SK-N-SH treated with all-trans-retinoic acid at 6 μM for 48 hours (cell line): ENCODE measurements around the gene NTN1.

Experiments used
- ATAC-seq: fragments of 200-7000 bp; cut with Tn5 transposase; 3 replicates; pipeline ENCODE4 v1.9.1; 2020; ENCODE audit warnings: mild to moderate bottlenecking, moderate library complexity
- ARNTL ChIP-seq: fragments of 450-650 bp; formaldehyde crosslinking; IDR thresholded peaks from 2 replicates; pipeline ENCODE4 v1.5.0; 2020; ENCODE audit warnings: low read depth, mild to moderate bottlenecking, moderate library complexity, borderline replicate concordance
- BACH2 ChIP-seq: fragments of 250-450 bp; sonication (Bioruptor Pico); IDR thresholded peaks from 2 replicates; pipeline ENCODE4 v1.9.0; 2021; ENCODE audit warnings: mild to moderate bottlenecking, borderline replicate concordance
- CREB5 ChIP-seq: fragments of 250-450 bp; sonication (Bioruptor Pico); IDR thresholded peaks from 2 replicates; pipeline ENCODE4 v1.5.1; 2020; ENCODE audit warnings: low read depth, mild to moderate bottlenecking, moderate library complexity
- CSDC2 ChIP-seq: fragments of 250-450 bp; sonication (Bioruptor Pico); IDR thresholded peaks from 2 replicates; pipeline ENCODE4 v1.5.0; 2020; ENCODE audit warnings: mild to moderate bottlenecking, moderate library complexity
- CSRNP3 ChIP-seq: fragments of 250-450 bp; sonication (Bioruptor Pico); IDR thresholded peaks from 2 replicates; pipeline ENCODE4 v1.5.1; 2021; ENCODE audit warnings: mild to moderate bottlenecking, moderate library complexity
- ESRRG ChIP-seq: fragments of 250-450 bp; sonication (Bioruptor Pico); IDR thresholded peaks from 2 replicates; pipeline ENCODE4 v1.6.1; 2021; ENCODE audit warnings: mild to moderate bottlenecking
- GLIS3 ChIP-seq: fragments of 250-450 bp; sonication (Bioruptor Pico); IDR thresholded peaks from 2 replicates; pipeline ENCODE4 v1.5.0; 2020; ENCODE audit warnings: mild to moderate bottlenecking, moderate library complexity
- ISL1 ChIP-seq: fragments of 250-450 bp; sonication (Bioruptor Pico); IDR thresholded peaks from 2 replicates; pipeline ENCODE4 v2.1.2; 2022; ENCODE audit warnings: mild to moderate bottlenecking, moderate library complexity
- OSR1 ChIP-seq: fragments of 250-450 bp; sonication (Bioruptor Pico); IDR thresholded peaks from 2 replicates; pipeline ENCODE4 v1.8.0; 2022; ENCODE audit warnings: moderate library complexity, mild to moderate bottlenecking, inconsistent platforms
- PATZ1 ChIP-seq: fragments of 250-450 bp; sonication (Bioruptor Pico); IDR thresholded peaks from 2 replicates; pipeline ENCODE4 v1.8.0; 2020; ENCODE audit warnings: mild to moderate bottlenecking, moderate library complexity, borderline replicate concordance
- POU6F1 ChIP-seq: fragments of 250-450 bp; sonication (Bioruptor Pico); IDR thresholded peaks from 2 replicates; pipeline ENCODE4 v1.8.0; 2021; ENCODE audit warnings: low read depth, mild to moderate bottlenecking, moderate library complexity, borderline replicate concordance
- PPARA ChIP-seq: fragments of 250-450 bp; sonication (Bioruptor Pico); IDR thresholded peaks from 2 replicates; pipeline ENCODE4 v1.5.0; 2020; ENCODE audit warnings: mild to moderate bottlenecking, borderline replicate concordance
- RARB ChIP-seq: fragments of 250-450 bp; sonication (Bioruptor Pico); IDR thresholded peaks from 2 replicates; pipeline ENCODE4 v1.8.0; 2021; ENCODE audit warnings: mild to moderate bottlenecking, moderate library complexity
- SNAI2 ChIP-seq: fragments of 250-450 bp; sonication (Bioruptor Pico); IDR thresholded peaks from 2 replicates; pipeline ENCODE4 v1.5.0; 2020; ENCODE audit warnings: mild to moderate bottlenecking, moderate library complexity
- TCF4 ChIP-seq: fragments of 250-450 bp; sonication (Bioruptor Pico); IDR thresholded peaks from 2 replicates; pipeline ENCODE4 v1.8.0; 2021; ENCODE audit warnings: mild to moderate bottlenecking, moderate library complexity, borderline replicate concordance
- TOX ChIP-seq: fragments of 250-450 bp; sonication (Bioruptor Pico); IDR thresholded peaks from 2 replicates; pipeline ENCODE4 v1.8.0; 2021; ENCODE audit warnings: mild to moderate bottlenecking, moderate library complexity, borderline replicate concordance
- TSHZ2 ChIP-seq: fragments of 250-450 bp; sonication (Bioruptor Pico); IDR thresholded peaks from 2 replicates; pipeline ENCODE4 v1.5.0; 2020; ENCODE audit warnings: mild to moderate bottlenecking, moderate library complexity
- ZFP3 ChIP-seq: fragments of 250-450 bp; sonication (Bioruptor Pico); IDR thresholded peaks from 2 replicates; pipeline ENCODE4 v1.5.0; 2020; ENCODE audit warnings: mild to moderate bottlenecking, moderate library complexity
- ZFP30 ChIP-seq: fragments of 450-650 bp; formaldehyde crosslinking; IDR thresholded peaks from 2 replicates; pipeline ENCODE4 v1.5.0; 2022; ENCODE audit warnings: mild to moderate bottlenecking, moderate library complexity
- ZNF565 ChIP-seq: fragments of 450-650 bp; formaldehyde crosslinking; conservative IDR thresholded peaks from 2 replicates; pipeline ENCODE4 v1.5.0; 2020; ENCODE audit warnings: low read depth, mild to moderate bottlenecking, moderate library complexity
- ZNF70 ChIP-seq: fragments of 450-650 bp; formaldehyde crosslinking; IDR thresholded peaks from 2 replicates; pipeline ENCODE4 v1.5.0; 2020; ENCODE audit warnings: mild to moderate bottlenecking, moderate library complexity
- ZNF8 ChIP-seq: fragments of 450-650 bp; formaldehyde crosslinking; IDR thresholded peaks from 2 replicates; pipeline ENCODE4 v1.5.0; 2020; ENCODE audit warnings: mild to moderate bottlenecking, moderate library complexity

The NTN1 gene

GRCh38 chr17:9185142-9185541, 163.8 kb downstream of the NTN1 start (continued):
- no peak for TF ChIP-seq ARNTL

- no peak for ATAC-seq
- TF ChIP-seq ARNTL = no peak
- no peak for TF ChIP-seq ZFP3 (CRISPR knock-in tag)
- TF ChIP-seq SNAI2 (CRISPR knock-in tag) = no peak
- TF ChIP-seq PPARA (CRISPR knock-in tag) = no peak
- TF ChIP-seq POU6F1 (CRISPR knock-in tag) = no peak
- TF ChIP-seq PATZ1 (CRISPR knock-in tag) = no peak
- TF ChIP-seq ZFP30 (CRISPR knock-in tag) = no peak
Observed at GRCh38 chr17:9185688-9186284, 164.5 kb downstream of the NTN1 start.

- no peak for TF ChIP-seq ZNF565
- no peak for TF ChIP-seq GLIS3 (CRISPR knock-in tag)
- TF ChIP-seq CSDC2 (CRISPR knock-in tag) = no peak
- no peak for TF ChIP-seq BACH2 (CRISPR knock-in tag)
- TF ChIP-seq TCF4 = no peak
- TF ChIP-seq OSR1 (CRISPR knock-in tag) = no peak
- TF ChIP-seq ZFP3 (CRISPR knock-in tag) = no peak
- ATAC-seq = no peak
Observed at GRCh38 chr17:9187828-9188227, 166.5 kb downstream of the NTN1 start.

GRCh38 chr17:9188367-9188766, 167.1 kb downstream of the NTN1 start:
- TF ChIP-seq CSRNP3 (CRISPR knock-in tag) (no peak), ZFP3 (CRISPR knock-in tag) (no peak), TSHZ2 (CRISPR knock-in tag) (no peak), CREB5 (no peak), ARNTL (no peak), ZNF8 (CRISPR knock-in tag) (no peak), OSR1 (CRISPR knock-in tag) (no peak), ZNF70 (CRISPR knock-in tag) (no peak), PATZ1 (CRISPR knock-in tag) (no peak), RARB (no peak), BACH2 (CRISPR knock-in tag) (no peak), PPARA (CRISPR knock-in tag) (no peak), ZNF565 (no peak), TOX (CRISPR knock-in tag) (no peak), SNAI2 (CRISPR knock-in tag) (no peak), TCF4 (no peak), ISL1 (CRISPR knock-in tag) (no peak), CSDC2 (CRISPR knock-in tag) (no peak), GLIS3 (CRISPR knock-in tag) (no peak), ESRRG (CRISPR knock-in tag) (no peak)
- no peak for ATAC-seq
